GF-D8 (cell line): ENCODE data around the gene MIA2.
"Not testable (repeated sequence)": the region's sequence is repeated elsewhere in the genome, so short reads cannot be mapped to it uniquely, and the experiment has no call there.

ENCODE experiments used
- DNase-seq: peaks from one replicate; lab custom pipeline; 2025; lab: John Stamatoyannopoulos, UW

MIA2 gene

DNA sequence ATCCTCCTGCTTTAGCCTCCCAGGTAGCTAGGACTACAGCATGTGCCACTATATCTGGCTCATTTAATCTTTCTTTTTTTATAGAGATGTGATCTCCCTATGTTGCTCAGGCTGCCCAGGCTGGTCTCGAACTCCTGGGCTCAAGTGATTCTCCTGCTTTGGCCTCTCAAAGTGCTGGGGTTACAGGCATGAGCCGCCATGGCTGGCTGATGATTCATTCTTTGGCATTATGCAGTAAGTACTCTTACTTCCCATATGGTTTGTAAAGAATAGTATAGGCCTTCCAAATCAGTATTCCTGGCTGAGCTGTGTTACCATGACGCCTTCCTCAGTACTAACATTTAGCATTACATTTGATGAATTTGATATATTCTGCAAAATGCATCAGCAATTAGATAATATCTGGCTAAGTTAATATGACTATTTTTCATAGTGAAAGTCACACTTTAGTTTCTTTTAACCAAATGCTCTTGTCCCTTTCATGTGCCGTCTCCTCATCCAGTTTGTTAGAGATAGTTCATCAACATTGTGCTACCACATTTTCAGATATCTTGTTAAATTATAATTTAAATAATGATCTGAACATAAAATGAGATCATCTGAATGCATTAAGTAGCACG lies 3.2 kb upstream of the MIA2 start:
- DNase-seq: no peak

DNA sequence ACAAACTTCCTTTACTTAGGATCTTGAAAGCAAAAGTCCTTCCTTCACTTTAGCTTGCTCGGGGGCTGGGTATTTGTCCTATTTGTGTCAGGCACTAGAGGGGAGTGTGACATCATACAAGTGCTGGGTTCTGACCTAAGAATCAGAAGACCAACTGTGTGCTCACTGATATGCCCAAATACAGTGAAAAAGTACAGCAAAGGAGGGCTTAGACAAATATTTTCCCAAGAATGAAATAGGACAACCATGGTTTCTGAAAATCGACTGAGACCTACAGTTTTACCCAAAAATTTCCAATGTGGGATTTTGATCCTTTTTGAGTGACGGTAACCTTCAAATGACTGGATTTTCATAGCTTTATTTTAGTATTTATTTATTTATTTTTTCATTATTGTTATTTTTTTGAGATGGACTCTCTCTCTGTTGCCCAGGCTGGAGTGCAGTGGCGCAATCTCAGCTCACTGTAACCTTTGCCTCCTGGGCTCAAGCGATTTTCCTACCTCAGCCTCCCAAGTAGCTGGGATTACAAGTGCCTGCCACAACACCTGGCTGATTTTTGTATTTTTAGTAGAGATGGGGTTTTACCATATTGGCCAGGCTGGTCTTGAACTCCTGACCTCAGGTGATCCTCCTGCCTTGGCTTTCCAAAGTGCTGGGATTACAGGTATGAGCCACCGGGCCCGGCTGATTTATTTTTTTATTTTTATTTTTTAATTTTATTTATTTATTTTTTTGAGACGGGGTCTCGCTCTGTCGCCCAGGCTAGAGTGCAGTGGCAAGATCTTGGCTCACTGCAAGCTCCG lies 1.8 kb upstream of the MIA2 start:
- peak; percentile 60 for DNase-seq

DNA sequence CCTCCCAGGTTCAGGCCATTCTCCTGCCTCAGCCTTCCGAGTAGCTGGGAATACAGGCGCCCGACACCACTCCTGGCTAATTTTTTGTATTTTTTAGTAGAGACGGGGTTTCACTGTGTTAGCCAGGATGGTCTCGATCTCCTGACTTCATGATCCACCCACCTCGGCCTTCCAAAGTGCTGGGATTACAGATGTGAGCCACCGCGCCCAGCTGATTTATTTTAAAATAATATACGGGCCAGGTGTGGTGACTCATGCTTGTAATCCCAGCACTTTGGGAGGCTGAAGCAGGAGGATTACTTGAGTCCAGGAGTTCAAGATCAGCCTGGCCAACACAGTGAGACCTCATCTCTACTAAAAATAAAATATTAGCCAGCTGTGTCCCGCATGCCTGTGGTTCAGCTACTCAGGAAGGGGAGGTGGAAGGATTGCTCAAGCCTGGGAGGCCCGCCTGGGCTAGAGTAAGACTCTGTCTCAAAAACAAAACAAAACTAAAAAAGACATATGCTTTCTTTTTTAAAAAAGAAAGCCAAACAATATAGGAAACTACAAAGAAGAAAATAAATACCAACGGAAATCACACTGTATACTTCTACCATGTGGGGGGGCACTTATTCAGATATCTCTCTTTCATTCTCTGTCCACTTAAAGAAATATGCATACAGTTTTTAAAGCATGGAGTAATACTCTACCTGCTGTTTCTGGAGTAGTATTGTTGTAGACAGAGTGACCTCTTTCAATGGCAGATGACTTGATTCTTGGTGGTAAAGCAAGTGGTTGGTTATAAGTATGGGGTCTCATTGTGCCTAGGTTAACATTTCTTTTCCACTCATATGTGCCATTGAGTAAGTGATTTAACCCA lies 930 bp upstream of the MIA2 start:
- DNase-seq: peak; percentile 52

DNA sequence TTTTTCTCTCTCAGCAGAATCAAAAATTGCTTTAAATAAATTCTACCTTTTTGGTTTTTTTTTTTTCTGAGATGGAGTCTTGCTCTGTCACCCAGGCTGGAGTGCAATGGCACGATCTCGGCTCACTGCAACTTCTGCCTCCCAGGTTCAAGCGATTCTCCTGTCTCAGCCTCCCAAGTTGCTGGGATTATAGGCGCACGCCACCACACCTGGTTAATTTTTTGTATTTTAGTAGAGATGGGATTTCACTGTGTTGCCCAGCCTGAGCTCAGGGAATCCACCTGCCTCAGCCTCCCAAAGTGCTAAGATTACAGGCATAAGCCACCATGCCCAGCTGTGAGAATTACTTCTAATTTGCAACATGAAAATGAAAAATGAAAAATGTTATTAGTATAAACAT lies 1.3 kb downstream of the MIA2 start:
- DNase-seq: not testable (repeated sequence)

DNA sequence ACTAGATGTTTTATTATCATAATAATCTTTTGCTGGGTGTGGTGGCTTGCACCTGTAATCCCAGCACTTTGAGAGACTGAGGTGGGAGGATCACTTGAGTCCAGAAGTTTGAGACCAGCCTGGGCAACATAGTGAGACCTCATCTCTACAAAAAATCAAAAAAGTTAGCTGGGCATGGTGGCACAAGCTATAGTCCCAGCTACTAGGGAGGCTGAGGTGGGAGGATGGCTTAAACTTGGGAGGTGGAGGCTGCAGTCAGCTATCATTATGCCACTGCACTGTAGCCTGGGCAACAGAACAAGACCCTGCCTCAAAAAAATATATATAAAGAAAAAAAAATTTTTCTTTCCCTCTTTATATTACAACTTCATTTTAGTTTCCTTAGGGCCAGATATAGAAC lies 1.8 kb downstream of the MIA2 start:
- DNase-seq: not testable (repeated sequence)

DNA sequence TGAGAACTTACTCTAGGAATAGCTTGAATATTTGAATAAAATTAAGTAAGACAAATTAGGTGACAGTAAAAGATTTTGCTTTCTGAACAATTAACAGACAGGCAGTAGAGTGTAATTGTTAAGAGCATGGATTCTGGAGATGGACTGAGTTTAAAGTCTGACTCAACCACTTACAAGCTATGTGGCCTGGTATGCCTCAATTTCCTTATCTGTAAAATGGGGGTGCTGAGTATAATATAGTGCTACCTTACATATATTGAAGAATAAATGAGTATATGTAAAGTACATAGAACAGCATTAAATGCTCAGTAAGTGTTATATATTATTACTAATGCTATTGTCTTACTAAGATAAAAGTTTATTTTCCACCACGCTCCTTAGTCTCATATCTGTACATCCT lies 7.1 kb downstream of the MIA2 start:
- DNase-seq: no peak

DNA sequence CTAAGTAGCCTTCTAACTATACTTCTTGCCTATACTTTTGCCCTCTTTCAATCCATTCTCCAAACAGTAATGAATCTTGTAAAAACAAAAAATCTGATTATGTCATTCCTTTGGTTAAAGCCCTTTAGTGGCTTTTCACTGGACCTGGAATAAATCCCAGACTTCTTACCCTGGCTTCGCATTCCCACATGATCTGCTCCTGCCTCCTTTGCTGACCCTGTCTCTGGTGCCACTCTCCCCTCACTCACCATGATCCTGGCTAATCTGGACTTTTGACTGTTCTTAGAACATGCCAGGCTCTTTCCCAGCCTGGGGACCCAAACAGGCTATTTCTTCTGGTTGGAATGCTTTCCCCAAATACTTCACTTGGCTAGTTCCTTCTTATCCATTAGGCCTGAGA lies 7.9 kb downstream of the MIA2 start:
- no peak for DNase-seq

DNA sequence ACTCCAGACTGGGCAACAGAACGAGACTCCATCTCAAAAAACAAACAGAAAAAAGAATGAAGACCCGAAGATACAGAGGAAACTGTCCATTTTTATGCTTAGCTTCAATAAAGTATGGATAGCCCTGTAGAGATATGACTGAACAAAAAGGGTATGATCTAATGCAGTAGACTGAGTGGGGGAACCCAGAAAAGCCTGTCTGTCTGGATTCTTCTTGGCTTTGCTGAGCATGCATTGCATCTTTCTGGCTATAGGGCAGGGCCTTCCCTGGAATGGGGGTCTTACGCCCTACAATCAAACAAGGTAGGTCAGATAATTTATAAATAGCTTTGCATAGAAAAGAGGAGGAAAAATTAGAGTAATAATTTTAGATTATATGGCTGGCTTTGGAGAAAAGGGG lies 10.1 kb downstream of the MIA2 start:
- DNase-seq: no peak

DNA sequence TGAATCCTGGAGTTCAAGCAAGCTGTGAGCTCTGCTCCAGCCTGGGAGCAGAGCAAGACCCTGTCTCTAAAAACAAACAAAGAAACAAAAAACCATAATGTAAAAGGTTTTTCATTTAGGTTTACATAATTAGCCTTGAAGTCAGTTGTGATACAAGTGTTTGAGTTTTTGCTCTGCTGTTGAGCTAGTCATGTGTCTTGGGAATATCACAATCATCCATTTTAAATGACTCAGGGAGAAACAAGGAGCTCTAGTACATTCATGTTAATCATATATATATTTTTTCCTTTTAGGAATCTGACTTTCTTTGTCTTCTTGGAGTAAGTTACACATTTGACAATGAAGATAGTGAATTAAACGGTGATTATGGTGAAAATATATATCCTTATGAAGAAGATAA lies 12.9 kb downstream of the MIA2 start:
- DNase-seq: no peak

DNA sequence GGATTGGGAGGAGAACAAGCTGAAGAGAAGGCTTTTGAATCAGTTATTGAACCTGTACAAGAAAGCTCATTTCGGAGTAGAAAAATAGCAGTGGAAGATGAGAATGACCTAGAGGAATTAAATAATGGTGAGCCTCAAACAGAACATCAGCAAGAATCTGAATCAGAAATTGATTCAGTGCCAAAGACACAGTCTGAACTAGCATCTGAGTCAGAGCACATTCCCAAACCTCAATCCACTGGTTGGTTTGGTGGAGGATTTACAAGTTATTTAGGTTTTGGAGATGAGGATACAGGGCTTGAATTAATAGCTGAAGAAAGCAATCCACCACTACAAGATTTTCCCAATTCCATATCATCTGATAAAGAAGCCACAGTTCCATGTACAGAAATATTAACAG lies 13.5 kb downstream of the MIA2 start:
- no peak for DNase-seq

DNA sequence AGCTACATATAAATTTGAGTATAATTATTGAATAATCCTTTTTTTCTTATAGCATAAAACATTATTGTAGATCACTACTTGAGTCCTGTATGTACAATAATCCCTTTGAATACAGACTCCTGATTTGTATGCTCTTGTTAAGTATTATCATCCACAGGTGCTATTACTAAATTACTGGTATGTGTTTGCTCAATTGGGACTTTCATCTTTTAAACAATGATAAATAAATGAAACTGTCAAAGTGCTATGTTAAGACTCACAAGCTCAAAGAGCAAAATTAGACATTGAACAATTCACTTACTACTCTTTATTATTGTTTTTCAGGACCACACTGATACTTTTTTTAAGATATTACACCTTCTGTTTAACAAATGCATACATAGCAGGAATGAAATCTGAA lies 17.8 kb downstream of the MIA2 start:
- no peak for DNase-seq

DNA sequence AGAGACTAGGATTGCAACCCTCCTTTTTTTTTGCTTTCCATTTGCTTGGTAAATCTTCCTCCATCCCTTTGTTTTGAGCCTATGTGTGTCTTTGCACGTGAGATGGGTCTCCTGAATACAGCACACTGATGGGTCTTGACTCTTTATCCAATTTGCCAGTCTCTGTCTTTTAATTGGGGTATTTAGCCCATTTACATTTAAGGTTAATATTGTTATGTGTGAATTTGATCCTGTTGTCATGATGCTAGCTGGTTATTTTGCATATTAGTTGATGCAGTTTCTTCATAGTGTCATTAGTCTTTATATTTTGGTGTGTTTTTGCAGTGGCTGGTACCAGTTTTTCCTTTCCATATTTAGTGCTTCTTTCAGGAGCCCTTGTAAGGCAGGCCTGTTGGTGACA lies 23.7 kb downstream of the MIA2 start:
- not testable (repeated sequence) for DNase-seq

DNA sequence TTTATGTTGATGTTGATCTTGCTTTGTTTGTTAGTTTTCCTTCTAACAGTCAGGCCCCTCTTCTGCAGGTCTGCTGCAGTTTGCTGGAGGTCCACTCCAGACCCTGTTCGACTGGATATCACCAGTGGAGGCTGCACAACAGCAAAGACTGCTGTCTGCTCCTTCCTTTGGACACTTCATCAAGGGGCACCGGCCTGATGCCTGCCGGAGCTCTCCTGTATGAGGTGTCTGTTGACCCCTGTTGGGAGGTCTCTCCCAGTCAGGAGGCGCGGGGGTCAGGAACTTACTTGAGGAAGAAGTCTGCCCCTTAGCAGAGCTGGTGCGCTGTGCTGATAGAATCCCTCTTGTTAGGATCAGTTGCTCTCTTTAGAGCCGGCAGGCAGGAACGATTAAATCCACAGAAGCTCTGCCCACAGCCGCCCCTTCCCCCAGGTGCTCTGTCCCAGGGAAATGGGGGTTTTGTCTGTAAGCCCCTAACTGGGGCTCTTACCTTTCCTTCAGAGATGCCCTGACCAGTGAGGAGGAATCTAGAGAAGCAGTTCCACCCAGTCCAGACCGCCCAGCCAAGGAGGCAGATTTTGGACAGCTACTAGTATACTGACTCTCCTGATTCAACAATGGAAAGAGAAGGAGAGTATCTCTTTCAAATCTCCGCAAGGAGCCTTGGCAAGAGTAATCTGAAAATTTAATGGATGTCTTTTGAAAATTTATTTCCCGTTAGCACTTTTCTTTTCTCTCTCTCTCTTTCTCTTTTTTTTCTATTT lies 25.2 kb downstream of the MIA2 start:
- no peak for DNase-seq

DNA sequence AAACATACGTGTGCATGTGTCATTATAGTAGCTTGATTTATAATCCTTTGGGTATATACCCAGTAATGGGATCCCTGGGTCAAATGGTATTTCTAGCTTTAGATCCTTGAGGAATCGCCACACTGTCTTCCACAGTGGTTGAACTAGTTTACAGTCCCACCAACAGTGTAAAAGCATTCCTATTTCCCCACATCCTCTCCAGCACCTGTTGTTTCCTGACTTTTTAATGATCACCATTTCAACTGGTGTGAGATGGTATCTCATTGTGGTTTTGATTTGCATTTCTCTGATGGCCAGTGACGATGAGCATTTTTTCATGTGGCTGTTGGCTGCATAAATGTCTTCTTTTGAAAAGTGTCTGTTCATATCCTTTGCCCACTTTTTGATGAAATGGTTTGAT lies 26.4 kb downstream of the MIA2 start:
- not testable (repeated sequence) for DNase-seq

DNA sequence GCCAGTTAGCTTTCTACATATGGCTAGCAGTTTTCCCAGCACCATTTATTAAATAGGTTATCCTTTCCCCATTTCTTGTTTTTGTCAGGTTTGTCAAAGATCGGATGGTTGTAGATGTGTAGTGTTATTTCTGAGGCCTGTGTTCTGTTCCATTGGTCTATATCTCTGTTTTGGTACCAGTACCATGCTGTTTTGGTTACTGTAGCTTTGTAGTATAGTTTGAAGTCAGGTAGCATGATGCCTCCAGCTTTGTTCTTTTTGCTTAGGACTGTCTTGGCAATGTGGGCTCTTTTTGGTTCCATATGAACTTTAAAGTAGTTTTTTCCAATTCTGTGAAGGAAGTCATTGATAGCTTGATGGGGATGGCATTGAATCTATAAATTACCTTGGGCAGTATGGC lies 28.5 kb downstream of the MIA2 start:
- not testable (repeated sequence) for DNase-seq

DNA sequence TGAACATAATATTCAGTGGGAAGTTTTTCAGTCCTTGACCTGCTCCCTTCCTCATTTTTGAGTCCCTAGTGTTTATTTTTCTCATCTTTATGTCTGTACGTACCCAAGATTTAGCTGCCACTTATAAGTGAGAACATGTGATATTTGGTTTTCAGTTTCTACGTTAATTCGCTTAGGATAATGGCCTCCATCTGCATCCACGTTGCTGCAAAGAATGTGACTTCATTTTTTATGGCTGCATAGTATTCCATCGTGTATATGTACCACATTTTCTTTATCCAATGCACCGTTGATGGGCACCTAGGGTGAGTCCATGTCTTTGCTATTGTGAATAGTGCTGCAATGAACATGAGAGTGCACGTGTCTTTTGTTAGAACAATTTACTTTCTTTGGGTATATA lies 30.3 kb downstream of the MIA2 start:
- no peak for DNase-seq

DNA sequence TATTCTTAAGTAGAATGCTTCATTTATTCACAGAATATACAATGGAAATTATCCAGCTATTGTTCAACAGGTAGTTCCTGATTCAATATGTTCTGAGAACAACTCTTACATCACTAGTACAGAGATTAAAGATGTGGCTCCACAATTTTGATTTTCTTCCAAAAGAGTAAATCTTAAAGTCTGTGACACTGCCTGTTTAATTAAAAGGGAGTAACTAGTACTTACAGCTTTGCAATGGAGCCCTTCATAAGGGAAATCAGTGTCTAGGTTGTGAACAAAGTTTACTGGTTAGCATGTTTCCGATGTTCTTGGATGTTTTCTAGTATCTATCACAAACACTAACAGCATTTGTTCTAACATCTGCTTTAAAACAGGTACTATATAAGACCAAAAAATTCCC lies 30.8 kb downstream of the MIA2 start:
- no peak for DNase-seq

DNA sequence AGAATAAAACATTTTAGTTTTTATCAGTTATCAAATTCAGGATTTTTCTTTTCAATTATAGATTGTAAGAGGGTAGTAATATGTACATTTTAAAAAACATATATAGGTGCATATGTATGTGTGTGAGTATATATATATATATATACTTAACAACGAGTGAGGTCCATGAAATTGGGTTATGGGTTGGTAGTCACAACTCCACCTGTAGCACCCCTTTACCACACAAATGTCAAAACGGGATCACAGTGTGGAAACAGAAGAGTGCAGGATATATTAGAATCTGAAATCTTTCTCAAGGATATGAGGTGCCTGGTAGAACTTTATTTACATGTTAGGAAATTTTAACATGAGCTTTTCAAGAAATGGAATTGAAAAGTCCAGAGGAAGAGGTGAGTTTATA lies 31.3 kb downstream of the MIA2 start:
- peak; percentile 44 for DNase-seq

DNA sequence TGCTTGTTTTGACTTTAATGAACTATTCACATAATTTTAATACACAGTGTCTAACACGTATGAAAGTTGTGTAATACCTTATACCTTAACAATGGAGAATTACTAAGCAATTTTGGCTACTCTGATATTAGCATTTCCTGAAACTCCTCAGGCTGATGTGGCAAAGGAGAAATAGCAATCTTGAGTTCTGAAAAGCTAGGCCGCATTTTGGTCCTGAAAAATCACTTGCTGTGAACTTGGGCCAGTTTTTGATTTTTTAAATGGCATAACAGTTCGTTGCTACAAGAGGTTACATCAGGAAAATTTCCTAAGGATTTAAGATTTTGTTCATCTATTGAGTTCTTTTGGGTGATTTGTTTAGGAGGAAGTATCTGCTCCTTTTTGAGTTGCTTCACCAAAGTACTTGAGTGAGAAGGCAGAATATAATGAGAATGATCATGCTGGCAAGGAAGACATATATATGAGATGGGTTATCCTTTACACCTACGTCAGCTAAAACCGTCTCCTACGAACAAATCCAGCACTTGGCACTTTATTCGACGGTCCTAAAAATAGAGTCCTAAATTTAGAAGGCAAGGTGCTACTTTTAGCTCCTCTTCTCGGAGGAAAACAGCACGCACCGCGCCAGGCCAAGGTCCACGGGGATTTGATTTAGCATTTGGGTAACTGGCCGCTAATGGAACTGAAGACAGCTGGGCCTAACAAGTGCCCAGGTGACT lies 32.2 kb downstream of the MIA2 start:
- DNase-seq: peak; percentile 66

DNA sequence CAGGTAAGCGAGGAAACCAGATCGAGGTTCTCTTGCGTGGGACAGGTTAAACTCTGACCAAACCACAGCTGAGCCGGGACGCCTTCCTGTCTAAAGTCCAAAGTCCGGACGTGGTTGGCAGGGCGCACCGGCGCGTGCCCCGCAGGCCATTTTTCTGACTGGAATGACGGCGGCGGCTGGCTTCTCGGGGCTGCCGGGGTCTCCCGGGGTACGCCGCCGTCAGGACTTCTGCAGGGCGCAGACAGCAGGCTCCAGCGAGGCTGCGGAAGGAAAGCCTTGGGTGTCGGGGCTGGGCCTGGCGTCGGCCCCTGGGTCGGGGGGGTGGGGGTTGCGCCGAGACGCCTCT lies 32.8 kb downstream of the MIA2 start:
- no peak for DNase-seq

DNA sequence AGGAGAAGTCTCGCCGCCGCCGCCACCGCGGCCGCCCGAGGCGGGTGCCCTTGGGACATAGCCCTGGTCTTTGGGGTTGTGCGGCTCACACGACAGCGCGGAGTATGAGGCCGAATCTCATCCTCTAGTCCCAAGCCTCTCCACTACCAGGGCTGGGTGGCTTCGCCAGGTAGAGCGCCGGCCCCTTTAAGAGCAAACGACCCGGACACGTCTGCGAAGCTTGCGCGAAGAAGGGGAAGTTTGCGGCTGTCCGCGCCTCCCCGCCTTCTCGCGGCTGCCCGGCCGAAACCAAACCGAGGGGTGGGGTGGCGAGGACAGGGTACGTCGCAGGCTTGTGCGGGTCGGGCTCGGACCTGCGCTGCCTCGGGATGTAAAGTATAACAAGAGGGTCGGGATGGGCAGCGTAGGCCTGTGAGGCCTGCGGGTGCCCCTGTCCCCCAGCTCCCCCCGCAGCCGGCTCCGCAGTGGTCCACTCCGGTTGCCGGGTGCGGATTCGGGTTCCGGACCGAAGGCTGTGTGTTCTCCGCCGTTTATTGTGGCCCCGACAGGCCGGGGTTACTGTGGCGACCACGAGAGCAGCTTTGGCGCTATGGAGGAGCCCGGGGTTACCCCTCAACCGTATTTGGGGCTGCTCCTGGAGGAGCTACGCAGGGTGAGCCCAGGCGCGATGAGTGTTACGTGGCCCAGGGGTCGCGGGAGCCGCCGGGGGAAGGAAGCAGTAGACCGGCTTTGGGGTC lies 33.3 kb downstream of the MIA2 start:
- DNase-seq: peak; percentile 79
